K562 (cell line): ENCODE data around the gene FKRP. TPM values are rescaled to one million over a fixed set of nuclear protein-coding genes. Genes with fewer than 3 reads are reported as not detected.

Source experiments
- ATAC-seq: fragments of 200-7000 bp; cut with Tn5 transposase; 3 replicates; pipeline ENCODE4 v1.9.1; 2020; ENCODE audit warnings: moderate library complexity
- BruUV-seq: library from RNA; stranded (reverse); fragments of 400-500 nt; replicated peaks from 2 replicates; lab custom pipeline; 2021; lab: Mats Ljungman, UMichigan
- CTCF ChIA-PET: fragments of 300-600 bp; formaldehyde crosslinking; extraction: SDS; loops from one replicate; lab custom pipeline; 2021; ENCODE audit warnings: low intra/inter-chr PET ratio; lab: Yijun Ruan, JAX
- POLR2A ChIA-PET: fragments of 300-600, 350-650 bp; sonication (Branson Sonifier 250); formaldehyde crosslinking; extraction: SDS; loops from one replicate; lab custom pipeline; 2021; ENCODE audit warnings: antibody characterized with exemption, inconsistent platforms; lab: Yijun Ruan, JAX
- DNase-seq, 4 experiments: peaks; one replicate each; pipeline versions ENCODE4 v3.0.0 to v3.0.0-alpha.2; 2011 to 2018; ENCODE audit warnings: low spot score in 3 of 4, mixed read lengths in 3 of 4; ENCODE audit errors: extremely low read depth in 1 of 4
- FAIRE-seq: peaks from 2 replicates; lab custom pipeline; 2011; peaks lifted over from hg19 to GRCh38; lab: Jason Lieb, UNC
- H2AFZ ChIP-seq: 2 replicates; pipeline ENCODE4 v1.6.0; 2011; ENCODE audit warnings: low read depth, low read length, control low read depth, inconsistent platforms
- H3K27ac ChIP-seq: fragments of 200-600 bp; 3 replicates; pipeline ENCODE4 v1.8.0; 2011; ENCODE audit warnings: low read depth, mild to moderate bottlenecking, control low read depth, inconsistent platforms, low read length, moderate library complexity, mixed read lengths; ENCODE audit errors: extremely low read depth
- H3K27me3 ChIP-seq, 2 experiments: fragments of 300-600 bp in 1 of 2; 2 replicates in 1 of 2; 3 replicates in 1 of 2; pipeline versions ENCODE4 v1.6.0 to v1.8.0; 2011; ENCODE audit warnings: inconsistent platforms in 2 of 2, low read length in 2 of 2, mild to moderate bottlenecking in 1 of 2, mixed read lengths in 1 of 2, moderate library complexity in 1 of 2; ENCODE audit not compliant: control insufficient read depth in 2 of 2, insufficient read depth in 2 of 2
- H3K36me3 ChIP-seq: fragments of 300-600 bp; 3 replicates; pipeline ENCODE4 v1.8.0; 2011; ENCODE audit warnings: mild to moderate bottlenecking, low read length, inconsistent platforms; ENCODE audit not compliant: control insufficient read depth, insufficient read depth
- H3K4me1 ChIP-seq, 2 experiments: fragments of 200-600 bp in 1 of 2; replicated peaks in 1 of 2; 2 replicates in 1 of 2; 3 replicates in 1 of 2; pipeline versions ENCODE4 v1.5.1 to v1.8.0; 2011; ENCODE audit warnings: inconsistent platforms in 2 of 2, low read length in 2 of 2, mild to moderate bottlenecking in 1 of 2, mixed read lengths in 1 of 2, moderate library complexity in 1 of 2; ENCODE audit not compliant: control insufficient read depth in 2 of 2, insufficient read depth in 2 of 2
- H3K4me2 ChIP-seq: 2 replicates; pipeline ENCODE4 v1.6.1; 2011; ENCODE audit warnings: low read length, control low read depth, inconsistent platforms, mixed read lengths; ENCODE audit not compliant: insufficient read depth
- H3K4me3 ChIP-seq: fragments of 200-600 bp; sonication (generic), shearing (Covaris generic); 2 replicates; pipeline ENCODE4 v1.5.1; 2016; ENCODE audit warnings: control low read depth, inconsistent platforms
- H3K79me2 ChIP-seq: fragments of 200-600 bp; 3 replicates; pipeline ENCODE4 v1.8.0; 2011; ENCODE audit warnings: low read length, inconsistent platforms; ENCODE audit not compliant: control insufficient read depth, insufficient read depth
- H3K9ac ChIP-seq, 2 experiments: 2 replicates each; pipeline versions ENCODE4 v1.6.0 to v1.6.1; 2011; ENCODE audit warnings: low read depth in 2 of 2, low read length in 2 of 2, control low read depth in 1 of 2, inconsistent platforms in 1 of 2, mild to moderate bottlenecking in 1 of 2, mixed read lengths in 1 of 2; ENCODE audit not compliant: insufficient read depth in 1 of 2
- H3K9me1 ChIP-seq: one replicate; pipeline ENCODE4 v1.6.0; 2011; ENCODE audit warnings: inconsistent platforms, mild to moderate bottlenecking, low read length, moderate library complexity; ENCODE audit not compliant: control insufficient read depth, insufficient read depth
- H3K9me3 ChIP-seq: replicated peaks from 2 replicates; pipeline ENCODE4 v1.5.1; 2011; ENCODE audit warnings: low read depth, low read length, inconsistent platforms; ENCODE audit not compliant: control insufficient read depth, insufficient read depth
- H4K20me1 ChIP-seq: replicated peaks from 2 replicates; pipeline ENCODE4 v1.6.1; 2011; ENCODE audit warnings: low read length, inconsistent platforms, mixed read lengths; ENCODE audit not compliant: control insufficient read depth, insufficient read depth
- TBL1XR1 ChIP-seq, 2 experiments: IDR thresholded peaks; 2 replicates each; pipeline ENCODE4 v1.6.1; 2012; ENCODE audit warnings: improper control_type of control experiment in 2 of 2, low read length in 2 of 2, mild to moderate bottlenecking in 1 of 2
- ZBTB33 ChIP-seq: sonication (generic); formaldehyde crosslinking; IDR thresholded peaks from 2 replicates; pipeline ENCODE4 v1.8.1; 2023; ENCODE audit warnings: mild to moderate bottlenecking, missing genetic modification reagents
- WGBS: fragments of 100-300 bp; shearing (Covaris generic); methylation state at CpG from one replicate; pipeline ENCODE4 v1.1.6; 2016; ENCODE audit warnings: low coverage, mixed read lengths; ENCODE audit not compliant: insufficient coverage; ENCODE audit errors: missing lambda C conversion rate; 5-methylcytosine and 5-hydroxymethylcytosine counted together
- in situ Hi-C: fragments of 300-500 bp; cut with MboI; formaldehyde crosslinking; loops from 4 replicates; pipeline ENCODE4 v1.15.0; 2018; ENCODE audit warnings: inconsistent platforms, mixed read lengths
- intact Hi-C: fragments of 100-400 bp; cut with micrococcal nuclease; formaldehyde crosslinking; loops from 2 replicates; pipeline ENCODE4 v1.14.2; 2022
- polyA plus RNA-seq, 8 experiments: library from polyadenylated mRNA; depleted of rRNA in 4 of 8; stranded (reverse) in 5 of 8; unstranded in 3 of 8; fragments of >200 nt; fragmentation: Nextera tagmentation in 2 of 8; fragmentation: Illumina TruSeq in 1 of 8; extraction: Ambion mirVana in 2 of 8; extraction: Trizol in 1 of 8; gene quantifications; 2 replicates each; pipeline versions ENCODE4 v1.2.1 to v1.2.3, GENCODE V29; 2011 to 2014; ENCODE audit warnings: inconsistent platforms in 1 of 8, missing spikeins in 1 of 8
- total RNA-seq, 7 experiments: library from RNA; depleted of rRNA in 6 of 7; stranded (reverse); fragments of >200 nt in 6 of 7; fragmentation: Illumina TruSeq in 2 of 7; extraction: Trizol in 2 of 7; gene quantifications; 2 replicates each; pipeline versions ENCODE4 v1.2.1 to v1.2.3, GENCODE V29; 2011 to 2021; ENCODE audit warnings: low replicate concordance in 1 of 7

FKRP gene
- total and polyA plus RNA-seq, 9 of the 15 experiments (the other 6 are each of a cell fraction or from before 2014, with no cell fraction given): 0.68 to 16.1 (median 6.5) TPM

- Histone ChIP-seq H3K9ac (no peak overlapping the region), H3K36me3 (peaks cover 9% of the 10 kb centered on the region; the same call in 2 of the 3 replicates), H3K27me3 (no peaks in the 10 kb centered on the region), H3K4me3 (no peak overlapping the region), H3K4me2 (no peak overlapping the region), H3K9me3 (no peaks in the 10 kb centered on the region), H3K9me1 (no peaks in the 10 kb centered on the region), H3K79me2 (no peaks in the 10 kb centered on the region), H3K4me1 (peaks cover 2 to 13% of the 10 kb centered on the region in 2 experiments; a peak in 4 of 5 replicates), H4K20me1 (peaks cover 3% of the 10 kb centered on the region; the same call in 1 of the 2 replicates), H2AFZ (no peak overlapping the region)
- POLR2A ChIA-PET: interaction anchor here (3.0 kb wide), 1 partner anchor 11 kb away, joined by 11 read pairs; no protein-coding TSS in a partner anchor
- no TSS peak for BruUV-seq
- in situ Hi-C loops (loop anchor here (10.0 kb wide), 1 partner anchor 239 kb away; no protein-coding TSS in a partner anchor), intact Hi-C loops (loop anchor here (2.0 to 5.0 kb wide), 2 partner anchors 71 to 235 kb away; no protein-coding TSS in a partner anchor)
- ATAC-seq (no peak), FAIRE-seq (no peak), DNase-seq (no peak)
- WGBS: 96% methylated on average over 22 of the region's 86 CpGs
- CTCF ChIA-PET: interaction anchor here (1.2 kb wide), 1 partner anchor 70 kb away, joined by 3 read pairs; no protein-coding TSS in a partner anchor
- TF ChIP-seq TBL1XR1 (IDR thresholded peaks at IDR 0.05; ENCODE audit: low read length in 2 of 2) (no peak), ZBTB33 (peak; percentile 83)
- TF ChIP-seq, all 486 proteins: peak for 1
- no peak overlapping the region for H3K27ac ChIP-seq
Measured at GRCh38 chr19:46755853-46756543, 10.1 kb downstream of the FKRP start.
